Measurements from ENCODE around the gene FOXO3. TPM values are rescaled to one million over a fixed set of nuclear protein-coding genes. Genes with fewer than 3 reads are reported as not detected.

Gene FOXO3
- total RNA-seq, 4 donors from 2014 or later: 133 to 151 (median 148) TPM

DNA sequence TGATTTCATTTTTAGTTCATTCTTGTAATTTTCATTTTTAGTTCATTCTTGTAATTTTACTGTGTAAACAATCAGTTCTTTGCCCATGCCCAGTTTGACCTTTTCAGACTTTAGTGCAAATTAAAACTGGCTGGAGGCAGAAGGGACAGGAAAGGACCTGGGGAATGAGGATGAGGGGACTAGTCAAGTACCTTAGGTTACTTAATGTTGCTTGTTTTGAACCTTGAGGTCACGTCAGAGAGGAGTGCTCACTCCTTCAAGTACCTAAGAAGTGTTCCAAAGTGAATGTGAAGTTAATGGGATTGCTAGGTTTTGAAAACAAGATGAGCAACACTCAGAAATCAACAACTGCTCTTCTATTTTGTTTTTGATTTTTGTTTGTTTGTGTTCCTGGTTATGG lies 82.5 kb downstream of the FOXO3 start:
- no peak for TF ChIP-seq CTCF (IDR thresholded peaks at IDR 0.05; ENCODE audit: low read depth)

GRCh38 chr6:108644252-108644651 lies 83.5 kb downstream of the FOXO3 start:
- no peak for TF ChIP-seq CTCF (IDR thresholded peaks at IDR 0.05; ENCODE audit: low read depth)

GRCh38 chr6:108648191-108648590 lies 87.5 kb downstream of the FOXO3 start:
- no peak for TF ChIP-seq CTCF (IDR thresholded peaks at IDR 0.05; ENCODE audit: low read depth)

- no peak for TF ChIP-seq CTCF (IDR thresholded peaks at IDR 0.05; ENCODE audit: low read depth)
Measured at GRCh38 chr6:108650325-108650724, 89.6 kb downstream of the FOXO3 start.

GRCh38 chr6:108650781-108651180 lies 90.1 kb downstream of the FOXO3 start:
- no peak for TF ChIP-seq CTCF (IDR thresholded peaks at IDR 0.05; ENCODE audit: low read depth)

- TF ChIP-seq CTCF (IDR thresholded peaks at IDR 0.05; ENCODE audit: low read depth): no peak
Measured at GRCh38 chr6:108651340-108652227, 90.9 kb downstream of the FOXO3 start.

GRCh38 chr6:108652375-108652774 lies 91.7 kb downstream of the FOXO3 start:
- TF ChIP-seq CTCF (IDR thresholded peaks at IDR 0.05; ENCODE audit: low read depth): no peak
